PC-3 (cell line): ENCODE data around the gene CEP126.

Source experiments
- EZH2 ChIP-seq: fragments of 300-600 bp; sonication (generic); IDR thresholded peaks from one replicate; pipeline ENCODE4 v1.6.1; 2017; ENCODE audit warnings: antibody characterized with exemption, mild to moderate bottlenecking, low read length; ENCODE audit not compliant: unreplicated experiment
- TF ChIP-seq, protein P1 (sequence below): fragments of 300-600 bp; sonication (generic); conservative IDR thresholded peaks from 2 replicates; pipeline ENCODE4 v1.5.1; 2017; ENCODE audit warnings: antibody characterized with exemption, low read depth, mild to moderate bottlenecking, low read length

DNA sequence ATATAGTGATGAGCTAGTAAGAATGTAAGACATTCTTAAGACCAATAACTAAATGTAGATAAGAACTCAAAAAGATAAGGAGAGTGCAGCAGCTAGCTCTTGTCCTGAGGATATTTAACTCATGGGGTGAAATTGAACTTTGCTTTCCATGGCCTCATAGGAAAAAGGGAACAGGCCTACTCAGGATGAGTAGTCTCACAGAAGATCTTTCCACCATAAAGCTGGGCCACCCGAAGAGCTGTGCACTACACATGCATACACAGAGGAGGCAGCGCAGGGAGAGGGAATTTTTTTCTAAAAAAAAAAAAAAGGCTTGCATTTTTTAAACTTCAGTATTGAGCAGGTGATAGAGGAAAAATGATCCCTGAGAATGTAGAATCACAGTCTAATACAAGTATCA lies 72.6 kb downstream of the CEP126 start:
- TF ChIP-seq, protein P1, sequence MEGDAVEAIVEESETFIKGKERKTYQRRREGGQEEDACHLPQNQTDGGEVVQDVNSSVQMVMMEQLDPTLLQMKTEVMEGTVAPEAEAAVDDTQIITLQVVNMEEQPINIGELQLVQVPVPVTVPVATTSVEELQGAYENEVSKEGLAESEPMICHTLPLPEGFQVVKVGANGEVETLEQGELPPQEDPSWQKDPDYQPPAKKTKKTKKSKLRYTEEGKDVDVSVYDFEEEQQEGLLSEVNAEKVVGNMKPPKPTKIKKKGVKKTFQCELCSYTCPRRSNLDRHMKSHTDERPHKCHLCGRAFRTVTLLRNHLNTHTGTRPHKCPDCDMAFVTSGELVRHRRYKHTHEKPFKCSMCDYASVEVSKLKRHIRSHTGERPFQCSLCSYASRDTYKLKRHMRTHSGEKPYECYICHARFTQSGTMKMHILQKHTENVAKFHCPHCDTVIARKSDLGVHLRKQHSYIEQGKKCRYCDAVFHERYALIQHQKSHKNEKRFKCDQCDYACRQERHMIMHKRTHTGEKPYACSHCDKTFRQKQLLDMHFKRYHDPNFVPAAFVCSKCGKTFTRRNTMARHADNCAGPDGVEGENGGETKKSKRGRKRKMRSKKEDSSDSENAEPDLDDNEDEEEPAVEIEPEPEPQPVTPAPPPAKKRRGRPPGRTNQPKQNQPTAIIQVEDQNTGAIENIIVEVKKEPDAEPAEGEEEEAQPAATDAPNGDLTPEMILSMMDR = peak; percentile 19; the same call in 1 of the 2 replicates
- no peak for TF ChIP-seq EZH2
